Thymus (tissue), 11 donors: Measurements from ENCODE around the gene BMPR1B. TPM values are rescaled to one million over a fixed set of nuclear protein-coding genes. Genes with fewer than 3 reads are reported as not detected.
A peak's percentile ranks its signal among the peaks of the same experiment; 100 is the strongest.

Experiments used
- DNase-seq, 9 donors: peaks; one replicate each; pipeline ENCODE4 v3.0.0-alpha.2; 2013; ENCODE audit warnings: low spot score in 9 of 9, low read depth in 6 of 9, missing footprints in 1 of 9
- H3K27ac ChIP-seq, 2 donors: one replicate each; pipeline ENCODE4 v1.5.1; 2013; ENCODE audit warnings: control low read depth in 1 of 2, low read depth in 1 of 2, low read length in 1 of 2, mild to moderate bottlenecking in 1 of 2, moderate library complexity in 1 of 2
- H3K27me3 ChIP-seq, 2 donors: one replicate each; pipeline ENCODE4 v1.5.1; 2013; ENCODE audit warnings: low read length in 1 of 2; ENCODE audit not compliant: control insufficient read depth in 2 of 2, insufficient read depth in 1 of 2
- H3K36me3 ChIP-seq, 2 donors: one replicate each; pipeline ENCODE4 v1.5.1; 2013; ENCODE audit warnings: low read length in 1 of 2, mild to moderate bottlenecking in 1 of 2, moderate library complexity in 1 of 2; ENCODE audit not compliant: control insufficient read depth in 2 of 2, insufficient read depth in 2 of 2
- H3K4me1 ChIP-seq, 2 donors: one replicate each; pipeline ENCODE4 v1.5.1; 2013; ENCODE audit warnings: low read length in 2 of 2; ENCODE audit not compliant: control insufficient read depth in 2 of 2, insufficient read depth in 2 of 2
- H3K4me3 ChIP-seq, 2 donors: one replicate each; pipeline ENCODE4 v1.5.1; 2013; ENCODE audit warnings: low read length in 2 of 2, control low read depth in 1 of 2, mild to moderate bottlenecking in 1 of 2
- H3K9me3 ChIP-seq, 2 donors: one replicate each; pipeline ENCODE4 v1.5.1; 2013; ENCODE audit warnings: low read length in 1 of 2, mild to moderate bottlenecking in 1 of 2; ENCODE audit not compliant: control insufficient read depth in 2 of 2, insufficient read depth in 1 of 2
- WGBS: extraction: QIAGEN DNeasy Blood & Tissue Kit; methylation state at CpG from one replicate; pipeline ENCODE4 v1.1.7; 2013; 5-methylcytosine and 5-hydroxymethylcytosine counted together
- polyA plus RNA-seq: library from polyadenylated mRNA; stranded (reverse); fragments of 200-250 nt; gene quantifications from one replicate; pipeline ENCODE4 v1.2.3, GENCODE V29; 2013
- total RNA-seq: library from RNA; stranded (reverse); fragments of 120-200 nt; gene quantifications from one replicate; pipeline ENCODE4 v1.2.4, GENCODE V29; 2013
- donor health status: healthy.

The BMPR1B gene
- total and polyA plus RNA-seq, 2 donors, result 2.2 to 12.5 TPM

DNA sequence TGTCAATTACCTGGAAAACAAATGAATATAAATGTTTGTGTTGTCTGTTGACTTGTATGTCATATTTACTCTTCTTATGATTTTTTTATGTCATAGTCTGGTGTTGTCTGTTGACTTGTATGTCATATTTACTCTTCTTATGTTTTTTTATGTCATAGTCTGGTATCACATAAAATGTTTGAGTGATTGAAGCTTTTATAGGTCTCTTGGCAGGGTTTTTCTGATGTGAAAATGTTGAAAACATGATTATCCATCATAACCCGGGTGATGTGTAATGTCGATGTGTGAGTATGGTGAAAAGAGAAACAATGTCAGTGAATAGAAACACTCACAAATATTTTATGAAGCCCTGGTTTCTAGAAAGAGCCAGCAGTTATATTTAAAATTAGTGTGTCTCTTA, 335.7 kb downstream of the BMPR1B start:
- H3K9me3 ChIP-seq, result no peaks in the 10 kb centered on the region
- H3K27ac ChIP-seq, result peak overlapping the region in 1 of 2 donors; percentile 85
- H3K4me1 ChIP-seq, result peaks cover 8 to 13% of the 10 kb centered on the region in 2 donors
- no peak for DNase-seq
- H3K36me3 ChIP-seq, result no peaks in the 10 kb centered on the region
- H3K27me3 ChIP-seq, result no peaks in the 10 kb centered on the region
- peak overlapping the region; percentile 28 to 47 for H3K4me3 ChIP-seq
- 97% methylated on average over 2 of the region's 2 CpGs for WGBS

- peaks cover 8 to 13% of the 10 kb centered on the region in 2 donors for H3K4me1 ChIP-seq
- WGBS, result 92% methylated on average over 8 of the region's 8 CpGs
- H3K9me3 ChIP-seq, result no peaks in the 10 kb centered on the region
These were observed 336.5 kb downstream of the BMPR1B start for GRCh38 chr4:95093936-95094929.

DNA sequence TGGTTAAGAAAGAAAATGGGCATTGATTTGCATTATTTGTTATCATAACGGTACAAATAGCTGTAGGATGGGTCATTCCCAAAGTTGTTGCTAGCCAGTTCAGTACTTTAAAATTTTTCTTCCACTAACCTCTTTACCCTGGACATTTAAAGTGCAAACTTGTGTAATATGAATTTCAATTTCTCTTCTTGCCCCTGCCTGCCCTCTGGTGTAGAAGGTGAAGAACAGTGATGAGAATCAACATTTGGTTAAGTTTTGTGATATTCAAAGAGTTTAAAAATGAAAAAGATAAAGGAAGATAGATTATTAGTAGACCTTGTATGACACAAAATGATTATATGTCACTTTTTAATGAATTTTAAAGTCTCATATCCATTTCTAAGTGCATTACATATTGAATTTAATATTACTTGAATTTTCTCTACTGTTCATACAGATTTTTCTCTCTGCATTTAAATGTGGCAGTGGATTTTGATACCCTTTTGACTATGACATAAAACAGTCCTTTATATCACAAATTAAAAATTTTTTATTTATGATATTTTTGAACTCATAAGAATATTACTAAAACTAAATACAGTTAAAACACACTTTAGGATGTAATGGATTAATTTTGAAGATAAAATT, 337.7 kb downstream of the BMPR1B start:
- H3K4me1 ChIP-seq, result peaks cover 8 to 10% of the 10 kb centered on the region in 2 donors
- DNase-seq, result peak in 2 of 9 donors; percentile 47 to 75
- H3K27ac ChIP-seq, result no peak overlapping the region
- no peaks in the 10 kb centered on the region for H3K36me3 ChIP-seq
- no peak overlapping the region for H3K4me3 ChIP-seq
- H3K9me3 ChIP-seq, result no peaks in the 10 kb centered on the region
- H3K27me3 ChIP-seq, result no peaks in the 10 kb centered on the region
- WGBS, result 83% methylated on average over 1 of the region's 1 CpG

More at GRCh38 chr4:95093936-95094929, 336.5 kb downstream of the BMPR1B start:
- no peaks in the 10 kb centered on the region for H3K27me3 ChIP-seq
- H3K27ac ChIP-seq, result peak overlapping the region in 1 of 2 donors; percentile 85
- peak in 1 of 9 donors; percentile 40 for DNase-seq
- peak overlapping the region; percentile 28 to 47 for H3K4me3 ChIP-seq
- H3K36me3 ChIP-seq, result no peaks in the 10 kb centered on the region

DNA sequence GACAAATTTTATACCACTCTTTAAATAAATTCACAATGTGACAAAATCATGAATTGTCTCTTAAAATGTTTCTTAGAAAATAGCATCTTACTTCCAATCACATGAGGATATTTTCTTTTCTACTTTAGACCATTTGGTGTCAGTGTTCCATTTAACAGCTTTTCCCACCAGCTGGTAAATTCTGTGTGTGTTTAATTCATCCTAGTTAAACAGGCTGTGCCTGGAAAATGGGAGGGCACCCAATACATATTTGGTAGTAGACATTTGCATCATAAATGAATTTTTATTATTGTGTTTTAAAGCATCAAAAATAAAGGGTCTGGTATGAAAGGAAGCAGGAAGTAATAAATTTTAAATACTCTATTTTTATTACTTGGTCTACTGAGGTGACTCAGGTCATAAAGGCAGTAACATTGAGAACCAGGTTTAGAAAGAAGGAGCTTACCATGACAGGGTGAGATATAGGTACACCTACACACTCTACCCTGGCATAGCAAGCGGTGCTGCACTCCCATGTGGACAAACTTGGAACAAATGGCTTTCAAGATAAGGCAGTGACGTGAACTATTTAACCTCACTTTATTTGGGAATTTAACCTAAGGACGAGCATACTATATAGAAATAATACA, 344.5 kb downstream of the BMPR1B start:
- DNase-seq, result no peak
- H3K4me1 ChIP-seq, result no peaks in the 10 kb centered on the region
- H3K4me3 ChIP-seq, result no peak overlapping the region
- no peak overlapping the region for H3K27ac ChIP-seq
- H3K36me3 ChIP-seq, result peaks cover 0 to 10% of the 10 kb centered on the region in 2 donors
- H3K9me3 ChIP-seq, result no peaks in the 10 kb centered on the region
- H3K27me3 ChIP-seq, result no peaks in the 10 kb centered on the region
- 98% methylated on average over 3 of the region's 3 CpGs for WGBS

DNA sequence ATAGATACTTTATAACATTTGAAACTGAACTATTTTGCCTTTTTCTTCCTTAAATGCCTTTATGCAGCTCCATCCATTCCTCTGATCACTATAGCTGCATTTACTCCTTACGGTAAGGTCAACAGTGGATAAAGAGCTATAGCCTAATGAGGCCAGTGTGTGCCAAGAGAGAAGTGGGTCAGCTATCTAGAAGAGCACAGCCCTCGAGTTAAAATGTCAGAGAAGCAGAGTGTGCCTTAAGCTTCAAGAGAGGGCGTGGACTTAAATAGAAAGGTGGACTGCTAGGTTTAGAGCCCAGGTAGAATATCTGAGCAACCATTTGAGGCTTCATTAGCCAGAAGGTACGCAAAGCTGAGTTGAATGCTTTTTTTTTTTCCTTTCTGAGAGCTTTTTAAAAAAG, 347.4 kb downstream of the BMPR1B start:
- peaks cover 0 to 10% of the 10 kb centered on the region in 2 donors for H3K36me3 ChIP-seq
- WGBS, result 96% methylated on average over 4 of the region's 4 CpGs
- no peak for DNase-seq
- no peaks in the 10 kb centered on the region for H3K27me3 ChIP-seq
- no peaks in the 10 kb centered on the region for H3K9me3 ChIP-seq
- no peak overlapping the region for H3K27ac ChIP-seq
- H3K4me1 ChIP-seq, result no peaks in the 10 kb centered on the region
- H3K4me3 ChIP-seq, result no peak overlapping the region

DNA sequence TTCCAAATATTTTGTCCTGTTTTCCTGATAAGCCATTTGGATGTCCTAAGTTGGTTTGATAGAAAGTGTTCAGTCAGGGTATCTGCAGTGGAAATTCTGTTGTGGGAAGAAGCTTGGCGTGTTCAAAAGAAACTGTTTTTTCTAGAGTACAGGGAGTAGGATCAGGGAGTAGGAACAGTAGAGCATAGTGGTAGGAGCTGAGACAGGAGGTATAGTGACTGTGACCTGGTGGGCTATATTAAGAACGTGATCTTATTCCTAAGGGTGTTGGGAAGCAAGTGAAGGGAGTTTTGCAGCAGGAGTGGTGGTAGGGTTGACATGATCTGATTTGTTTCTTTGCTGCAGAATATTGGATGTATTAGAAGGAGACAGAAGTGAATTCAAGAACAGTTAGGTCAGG, 348.2 kb downstream of the BMPR1B start:
- Histone ChIP-seq H3K4me1 (no peaks in the 10 kb centered on the region), H3K4me3 (no peak overlapping the region), H3K27ac (no peak overlapping the region), H3K36me3 (peaks cover 0 to 10% of the 10 kb centered on the region in 2 donors), H3K9me3 (no peaks in the 10 kb centered on the region), H3K27me3 (no peaks in the 10 kb centered on the region)
- WGBS, result 96% methylated on average over 2 of the region's 2 CpGs
- no peak for DNase-seq

GRCh38 chr4:95106408-95106928, 348.7 kb downstream of the BMPR1B start:
- Histone ChIP-seq H3K4me1 (no peaks in the 10 kb centered on the region), H3K9me3 (no peaks in the 10 kb centered on the region), H3K27ac (no peak overlapping the region), H3K4me3 (no peak overlapping the region), H3K36me3 (peaks cover 0 to 10% of the 10 kb centered on the region in 2 donors), H3K27me3 (no peaks in the 10 kb centered on the region)
- 72% methylated on average over 2 of the region's 2 CpGs for WGBS
- DNase-seq, result no peak

DNA sequence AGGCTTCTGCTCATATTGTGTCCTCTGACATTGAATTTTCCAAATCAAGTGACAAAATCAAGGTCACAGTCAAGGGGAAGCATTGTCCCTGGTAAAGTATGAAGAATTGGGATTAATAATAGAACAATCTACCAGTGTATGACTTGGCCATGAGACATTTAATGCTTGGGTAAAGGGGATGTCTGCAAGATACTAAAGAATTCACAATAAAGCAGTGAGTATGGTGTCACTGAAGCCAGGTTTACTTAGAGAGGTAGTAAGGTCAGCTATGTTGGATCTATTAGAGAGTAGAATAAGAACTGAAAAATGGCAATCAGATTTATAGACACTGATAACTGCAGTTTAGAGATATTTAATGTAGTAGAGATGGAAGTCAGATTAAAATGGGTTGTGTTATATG, 349.2 kb downstream of the BMPR1B start:
- Histone ChIP-seq H3K9me3 (no peaks in the 10 kb centered on the region), H3K4me1 (no peaks in the 10 kb centered on the region), H3K27me3 (no peaks in the 10 kb centered on the region)

More for the DNA sequence above, 349.2 kb downstream of the BMPR1B start:
- Histone ChIP-seq H3K27ac (no peak overlapping the region), H3K4me3 (no peak overlapping the region), H3K36me3 (peaks cover 0 to 10% of the 10 kb centered on the region in 2 donors)
- DNase-seq, result no peak
